Breast epithelium (tissue), 3 donors: Measurements from ENCODE around the gene TSPAN12.
"Not testable (repeated sequence)": the region's sequence is repeated elsewhere in the genome, so short reads cannot be mapped to it uniquely, and the experiment has no call there.

Source experiments
- CTCF ChIP-seq, 3 donors: fragments of 450-650 bp; IDR thresholded peaks; one replicate each; pipeline ENCODE4 v1.5.1; 2016 to 2017; ENCODE audit warnings: antibody characterized with exemption in 3 of 3, mild to moderate bottlenecking in 3 of 3, moderate library complexity in 3 of 3
- POLR2A ChIP-seq: fragments of 450-650 bp; IDR thresholded peaks from one replicate; pipeline ENCODE4 v1.6.1; 2016; ENCODE audit warnings: antibody characterized with exemption, mild to moderate bottlenecking, moderate library complexity

- not testable (repeated sequence) for TF ChIP-seq CTCF (IDR thresholded peaks at IDR 0.05); POLR2A
Measured at GRCh38 chr7:120780451-120780850, 77.5 kb downstream of the TSPAN12 start.
